ENCODE data around the gene NUDT16L1. TPM values are rescaled to one million over a fixed set of nuclear protein-coding genes. Genes with fewer than 3 reads are reported as not detected.

Gene NUDT16L1
- total and polyA plus RNA-seq, 2 of the 8 experiments (the other 6 are each of a cell fraction or from before 2014, with no cell fraction given), result 34.8 to 77.3 TPM

- TF ChIP-seq ATF2 (IDR thresholded peaks at IDR 0.05; ENCODE audit: low read length) (no peak), FOSL1 (IDR thresholded peaks at IDR 0.05; ENCODE audit: insufficient read depth, low read depth, low read length) (no peak), CTBP2 (IDR thresholded peaks at IDR 0.05; ENCODE audit: borderline replicate concordance, insufficient read depth, insufficient read length, low read length) (no peak), EGR1 (IDR thresholded peaks at IDR 0.05; ENCODE audit: borderline replicate concordance, low read depth, low read length) (no peak), KDM5A (IDR thresholded peaks at IDR 0.05; ENCODE audit: low read length) (no peak)
Measured at GRCh38 chr16:4729876-4730275, 36.5 kb downstream of the NUDT16L1 start (continued).

Data from H1 (cell line).